ENCODE results near the gene SH3D19. TPM values are rescaled to one million over a fixed set of nuclear protein-coding genes. Genes with fewer than 3 reads are reported as not detected.

Gene SH3D19
- total and polyA plus RNA-seq, 2 of the 4 experiments (the other 2 are of a cell fraction), result 14.4 to 27.2 TPM

GRCh38 chr4:151310124-151310728 lies 15.2 kb downstream of the SH3D19 start:
- no peak for ATAC-seq (ENCODE audit: low read depth)
- CTCF ChIA-PET, result interaction anchor here (0.6 kb wide), 2 partner anchors 93 to 604 kb away, joined by 3 to 4 read pairs; no protein-coding TSS in a partner anchor

More at GRCh38 chr4:151310124-151310728, 15.2 kb downstream of the SH3D19 start:
- Histone ChIP-seq H3K9me3 (ENCODE audit: control insufficient read depth, insufficient read depth, low read length) (no peaks in the 10 kb centered on the region), H3K18ac (ENCODE audit: low read depth, low read length) (no peak overlapping the region), H3K79me1 (ENCODE audit: low read depth in 1 of 2, low read length in 2 of 2) (peaks cover 7 to 13% of the 10 kb centered on the region in 2 experiments; a peak in 2 of 4 replicates), H2BK20ac (ENCODE audit: low read depth, low read length) (no peak overlapping the region), H2AK9ac (replicated peaks; ENCODE audit: low read depth, low read length, poor library complexity) (no peak overlapping the region), H3K4me3 (ENCODE audit: insufficient read depth, low read depth, low read length) (no peak overlapping the region), H3K9ac (ENCODE audit: low read depth, low read length) (no peak overlapping the region), H3K9me1 (ENCODE audit: insufficient read depth, low read length) (peaks cover 11% of the 10 kb centered on the region), H3K4me2 (ENCODE audit: low read depth, low read length) (no peak overlapping the region), H3K27ac (ENCODE audit: insufficient read depth, low read length) (no peak overlapping the region), H2BK5ac (ENCODE audit: low read depth, low read length, poor library complexity, severe bottlenecking) (no peak overlapping the region), H4K20me1 (ENCODE audit: insufficient read depth, low read length) (no peaks in the 10 kb centered on the region), H4K5ac (ENCODE audit: low read depth, low read length) (no peak overlapping the region), H2AFZ (replicated peaks; ENCODE audit: low read length, poor library complexity) (no peak overlapping the region), H2BK15ac (ENCODE audit: low read depth, low read length) (no peak overlapping the region), H3K23ac (ENCODE audit: low read depth, low read length) (no peak overlapping the region), H2BK120ac (ENCODE audit: low read depth, low read length) (no peak overlapping the region), H3K4ac (ENCODE audit: low read depth, low read length) (no peak overlapping the region), H3K14ac (replicated peaks; ENCODE audit: low read depth, low read length) (no peak overlapping the region), H3K27me3 (ENCODE audit: control insufficient read depth, insufficient read depth, low read length) (no peaks in the 10 kb centered on the region), H3K36me3 (ENCODE audit: control insufficient read depth, insufficient read depth, low read length) (no peaks in the 10 kb centered on the region), H4K91ac (ENCODE audit: insufficient read depth, low read depth, low read length) (no peak overlapping the region), H4K8ac (ENCODE audit: low read depth in 2 of 2, low read length in 2 of 2) (no peak overlapping the region), H3K4me1 (ENCODE audit: control insufficient read depth, insufficient read depth, low read length) (peaks cover 4% of the 10 kb centered on the region), H2AK5ac (ENCODE audit: low read depth, low read length) (no peak overlapping the region), H3K56ac (ENCODE audit: extremely low read depth, insufficient read depth, low read length) (no peak overlapping the region)
- no peak for TF ChIP-seq CHD1 (IDR thresholded peaks at IDR 0.05; ENCODE audit: low read depth, low read length)
- no peak for TF ChIP-seq NFE2L2 (IDR thresholded peaks at IDR 0.05; ENCODE audit: low read depth, low read length)
- no peak for TF ChIP-seq USF2 (IDR thresholded peaks at IDR 0.05; ENCODE audit: low read depth, low read length)
- TF ChIP-seq SMC3 (IDR thresholded peaks at IDR 0.05; ENCODE audit: low read depth, low read length), result no peak
- TF ChIP-seq CEBPB (IDR thresholded peaks at IDR 0.05; ENCODE audit: low read depth, low read length), result no peak
- TF ChIP-seq, protein P1, sequence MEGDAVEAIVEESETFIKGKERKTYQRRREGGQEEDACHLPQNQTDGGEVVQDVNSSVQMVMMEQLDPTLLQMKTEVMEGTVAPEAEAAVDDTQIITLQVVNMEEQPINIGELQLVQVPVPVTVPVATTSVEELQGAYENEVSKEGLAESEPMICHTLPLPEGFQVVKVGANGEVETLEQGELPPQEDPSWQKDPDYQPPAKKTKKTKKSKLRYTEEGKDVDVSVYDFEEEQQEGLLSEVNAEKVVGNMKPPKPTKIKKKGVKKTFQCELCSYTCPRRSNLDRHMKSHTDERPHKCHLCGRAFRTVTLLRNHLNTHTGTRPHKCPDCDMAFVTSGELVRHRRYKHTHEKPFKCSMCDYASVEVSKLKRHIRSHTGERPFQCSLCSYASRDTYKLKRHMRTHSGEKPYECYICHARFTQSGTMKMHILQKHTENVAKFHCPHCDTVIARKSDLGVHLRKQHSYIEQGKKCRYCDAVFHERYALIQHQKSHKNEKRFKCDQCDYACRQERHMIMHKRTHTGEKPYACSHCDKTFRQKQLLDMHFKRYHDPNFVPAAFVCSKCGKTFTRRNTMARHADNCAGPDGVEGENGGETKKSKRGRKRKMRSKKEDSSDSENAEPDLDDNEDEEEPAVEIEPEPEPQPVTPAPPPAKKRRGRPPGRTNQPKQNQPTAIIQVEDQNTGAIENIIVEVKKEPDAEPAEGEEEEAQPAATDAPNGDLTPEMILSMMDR (conservative IDR thresholded peaks at IDR 0.05; ENCODE audit: low read depth, low read length), result no peak
- TF ChIP-seq POLR2A (IDR thresholded peaks at IDR 0.05; ENCODE audit: low read depth, low read length), result no peak
- TF ChIP-seq MXI1 (IDR thresholded peaks at IDR 0.05; ENCODE audit: borderline replicate concordance, low read depth, low read length), result no peak
- TF ChIP-seq FOS (IDR thresholded peaks at IDR 0.05; ENCODE audit: low read depth, low read length), result no peak
- no peak for TF ChIP-seq MAFK (IDR thresholded peaks at IDR 0.05; ENCODE audit: low read depth, low read length)
- in situ Hi-C loops (cut with MboI; ENCODE audit: low sequenced_read_pairs) (no loop called here), dilution Hi-C loops (cut with HindIII; ENCODE audit: low sequenced_read_pairs, unreplicated experiment) (no loop called here), intact Hi-C loops (cut with micrococcal nuclease) (no loop called here)
- no TSS peak for BruUV-seq (replicated peaks)
- POLR2A ChIA-PET (ENCODE audit: unreplicated experiment), result no interaction called here
- no peak for DNase-seq
- no CpG with 5 or more reads among the region's 5 CpGs for WGBS, 2 experiments (ENCODE audit: extremely low coverage in 2 of 2, insufficient read length in 1 of 2)
